H54 (cell line): ENCODE measurements around the gene PLIN3.
"Not testable (repeated sequence)": the region's sequence is repeated elsewhere in the genome, so short reads cannot be mapped to it uniquely, and the experiment has no call there.

Experiments
- DNase-seq: peaks from one replicate; pipeline ENCODE4 v3.0.0; 2011; ENCODE audit warnings: low spot score, mixed read lengths; ENCODE audit not compliant: insufficient read length
- FAIRE-seq: peaks from 3 replicates; lab custom pipeline; 2011; peaks lifted over from hg19 to GRCh38; lab: Jason Lieb, UNC
- POLR2A ChIP-seq: IDR thresholded peaks from 2 replicates; pipeline ENCODE4 v1.6.1; 2011; ENCODE audit warnings: low read depth, mild to moderate bottlenecking, low read length

The PLIN3 gene

DNA sequence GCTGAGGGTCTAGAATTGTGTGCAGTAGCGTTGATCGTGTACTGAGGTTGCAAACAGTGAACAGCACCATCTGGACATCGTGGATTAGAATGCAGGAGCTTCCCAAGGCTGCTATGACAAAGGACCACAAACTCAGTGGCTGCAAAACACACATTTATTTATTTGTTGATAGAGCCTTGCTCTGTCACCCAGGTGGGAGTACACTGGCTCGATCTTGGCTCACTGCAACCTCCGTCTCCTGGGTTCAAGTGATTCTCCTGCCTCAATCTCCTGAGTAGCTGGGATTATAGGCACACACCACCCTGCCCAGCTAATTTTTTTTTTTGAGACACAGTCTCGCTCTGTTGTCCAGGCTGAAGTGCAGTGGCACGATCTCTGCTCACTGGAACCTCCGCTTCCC, 39.5 kb upstream of the PLIN3 start:
- no peak for DNase-seq
- TF ChIP-seq POLR2A = no peak
- no peak for FAIRE-seq

DNA sequence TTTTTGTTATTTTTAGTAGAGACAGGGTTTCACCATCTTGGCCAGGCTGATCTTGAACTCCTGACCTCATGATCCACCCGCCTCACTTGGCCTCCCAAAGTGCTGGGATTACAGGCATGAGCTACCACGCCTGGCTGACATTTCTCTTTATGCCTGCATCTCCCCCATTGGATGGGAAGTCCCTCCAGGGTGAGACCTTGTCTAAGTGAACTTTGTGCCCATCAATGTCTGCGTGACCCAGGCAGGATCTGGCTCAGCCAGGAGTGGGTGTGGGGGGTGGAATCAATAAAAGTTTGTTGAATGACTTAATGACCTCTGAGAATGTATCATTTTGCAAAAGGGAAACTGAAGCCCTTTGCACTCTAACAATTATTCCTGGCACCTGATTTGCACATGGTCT, 37.0 kb upstream of the PLIN3 start:
- no peak for TF ChIP-seq POLR2A
- DNase-seq = no peak
- no peak for FAIRE-seq

DNA sequence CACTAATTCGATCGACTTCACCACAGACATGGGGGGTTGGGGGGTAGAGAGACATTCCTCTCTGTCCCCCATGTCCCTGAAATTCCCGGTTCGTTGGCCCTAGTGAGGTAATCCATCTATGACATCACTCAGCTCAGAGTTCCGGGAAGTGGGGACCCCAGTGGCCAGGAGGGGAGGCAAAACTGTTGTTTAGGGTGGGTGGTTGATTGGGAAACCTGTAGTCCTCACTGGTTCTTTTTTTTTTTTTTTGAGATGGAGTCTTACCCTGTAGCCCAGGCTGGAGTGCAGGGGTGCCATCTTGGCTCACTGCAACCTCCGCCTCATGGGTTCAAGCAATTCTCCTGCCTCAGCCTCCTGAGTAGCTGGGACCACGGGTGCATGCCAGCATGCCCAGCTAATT, 35.3 kb upstream of the PLIN3 start, which contains the start of gene ARRDC5:
TSS of gene ARRDC5 (minus strand) at position 101 of the 400 bp plus-strand sequence. CDS start at position 30, 71 bp downstream.
- DNase-seq (no peak), FAIRE-seq (no peak)
- TF ChIP-seq POLR2A = no peak

DNA sequence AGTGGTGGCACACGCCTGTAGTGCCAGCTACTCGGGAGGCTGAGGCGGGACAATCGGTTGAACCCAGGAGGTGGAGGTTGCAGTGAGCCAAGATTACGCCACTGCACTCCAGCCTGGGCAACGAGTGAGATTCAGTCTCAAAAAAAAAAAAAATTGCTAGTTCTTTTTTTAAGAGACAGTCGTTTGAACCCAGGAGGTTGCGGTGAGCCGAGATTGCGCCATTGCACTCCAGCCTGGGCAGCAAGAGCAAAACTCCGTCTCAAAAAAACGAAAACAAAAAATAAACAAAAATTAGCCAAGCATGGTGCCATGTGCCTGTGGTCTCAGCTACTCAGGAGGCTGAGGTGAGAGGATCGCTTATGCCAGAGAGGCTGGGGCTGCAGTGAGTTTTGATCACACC, 33.4 kb upstream of the PLIN3 start:
- not testable (repeated sequence) for FAIRE-seq, DNase-seq

DNA sequence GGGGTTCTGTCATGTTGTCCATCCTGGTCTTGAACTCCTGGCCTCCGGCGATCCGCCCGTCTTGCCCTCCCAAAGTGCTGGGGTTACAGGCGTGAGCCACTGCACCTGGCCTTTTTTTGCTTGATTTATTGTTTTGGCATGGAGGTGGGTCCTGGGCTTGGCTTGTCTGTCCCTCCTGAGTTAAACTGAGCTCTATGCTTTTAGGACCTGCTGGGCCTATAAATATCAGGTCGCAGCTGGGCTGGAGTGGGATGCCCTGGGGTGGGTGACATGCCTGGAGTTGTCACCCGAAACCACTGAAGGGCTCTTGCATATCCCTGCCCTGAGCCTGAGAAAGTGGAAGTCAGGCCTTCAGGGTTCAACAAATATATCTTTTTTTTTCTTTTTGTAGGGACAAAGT, 29.7 kb upstream of the PLIN3 start:
- DNase-seq (no peak), FAIRE-seq (no peak)
- TF ChIP-seq POLR2A = no peak

DNA sequence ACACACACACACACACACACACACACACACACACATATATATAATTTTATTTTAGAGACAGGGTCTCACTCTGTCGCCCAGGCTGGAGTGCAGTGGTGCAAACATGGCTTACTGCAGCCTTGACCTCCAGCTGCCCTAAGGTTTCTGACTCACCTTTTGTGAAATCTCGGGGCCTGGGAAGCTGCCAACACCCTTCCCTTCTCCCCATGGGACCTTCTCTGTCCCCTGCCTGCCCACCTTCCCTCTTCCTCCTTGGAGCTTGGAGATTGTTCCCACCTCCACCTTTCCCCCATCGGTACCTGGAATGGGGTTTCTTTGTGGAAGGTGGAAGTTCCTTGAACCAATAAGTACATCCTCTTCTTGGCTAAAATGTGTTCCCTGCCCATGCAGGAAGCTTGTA, 28.9 kb upstream of the PLIN3 start:
- no peak for TF ChIP-seq POLR2A
- DNase-seq (peak; percentile 44), FAIRE-seq (peak; percentile 30)

DNA sequence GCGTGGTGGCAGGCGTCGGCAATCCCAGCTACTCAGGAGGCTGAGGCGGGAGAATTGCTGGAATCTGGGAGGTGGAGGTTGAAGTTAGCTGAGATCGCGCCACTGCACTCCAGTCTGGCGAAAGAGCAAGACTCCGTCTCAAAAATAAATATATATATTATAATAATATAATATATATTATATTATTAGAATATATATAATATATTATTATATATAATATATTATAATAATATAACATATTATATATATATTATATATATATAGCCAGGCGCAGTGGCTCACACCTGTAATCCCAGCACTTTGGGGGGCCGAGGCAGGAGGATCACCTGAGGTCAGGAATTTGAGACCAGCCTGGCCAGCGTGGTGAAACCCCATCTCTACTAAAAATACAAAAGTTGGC, 25.5 kb upstream of the PLIN3 start:
- DNase-seq, FAIRE-seq: not testable (repeated sequence)

DNA sequence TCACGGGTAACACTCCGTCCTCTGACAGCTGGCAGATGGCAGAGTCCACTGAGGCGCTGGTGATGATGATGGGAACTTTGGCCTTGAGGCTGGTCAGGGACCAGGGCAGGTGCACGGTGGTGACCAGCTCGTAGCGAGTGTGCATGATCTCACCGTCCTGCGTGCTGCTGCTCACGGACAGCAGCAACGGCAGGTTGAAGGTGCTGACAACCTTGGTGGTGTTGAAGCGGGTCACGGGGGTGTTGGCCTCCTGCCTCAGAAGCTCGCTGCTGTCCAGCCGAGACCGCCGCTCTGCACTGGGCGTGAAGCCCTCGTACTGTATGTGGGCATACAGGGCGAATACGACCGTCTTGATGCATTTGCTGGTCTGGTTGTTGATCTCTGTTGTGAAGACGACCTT, 23.6 kb upstream of the PLIN3 start:
- no peak for TF ChIP-seq POLR2A
- no peak for FAIRE-seq
- DNase-seq = no peak

DNA sequence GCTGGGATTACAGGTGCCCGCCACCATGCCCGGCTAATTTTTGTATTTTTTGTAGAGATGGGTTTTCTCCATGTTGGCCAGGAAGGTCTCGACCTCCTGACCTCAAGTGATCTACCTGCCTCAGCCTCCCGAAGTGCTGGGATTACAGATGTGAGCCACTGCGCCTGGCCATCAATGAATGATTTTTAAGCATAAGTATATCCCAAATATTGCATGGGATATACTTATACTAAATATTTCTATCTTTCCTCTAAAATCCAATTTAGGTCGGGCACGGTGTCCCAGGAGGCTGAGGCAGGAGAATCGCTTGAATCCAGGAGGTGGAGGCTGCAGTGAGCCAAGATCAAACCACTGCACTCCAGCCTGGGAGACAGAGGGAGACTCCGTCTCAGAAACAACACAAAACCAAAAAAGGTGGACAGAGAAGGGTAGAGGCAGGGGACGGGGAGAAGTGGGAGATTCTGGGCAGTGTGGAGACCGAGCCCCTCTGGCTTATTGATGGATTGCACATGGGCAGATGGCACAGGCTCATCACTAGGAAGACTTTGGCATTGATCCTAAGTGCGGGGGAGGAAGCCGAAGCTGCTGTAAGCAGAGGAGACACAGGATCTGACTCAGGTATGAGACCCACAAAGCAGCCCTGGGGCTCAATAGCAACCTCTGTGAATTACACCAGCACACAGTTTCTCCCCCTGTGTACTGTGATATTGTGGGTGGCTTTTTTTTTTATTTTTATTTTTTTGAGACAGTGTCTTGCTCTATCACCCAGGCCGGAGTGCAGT, 21.8 kb upstream of the PLIN3 start:
- no peak for TF ChIP-seq POLR2A
- DNase-seq (peak; percentile 68), FAIRE-seq (peak; percentile 48)

DNA sequence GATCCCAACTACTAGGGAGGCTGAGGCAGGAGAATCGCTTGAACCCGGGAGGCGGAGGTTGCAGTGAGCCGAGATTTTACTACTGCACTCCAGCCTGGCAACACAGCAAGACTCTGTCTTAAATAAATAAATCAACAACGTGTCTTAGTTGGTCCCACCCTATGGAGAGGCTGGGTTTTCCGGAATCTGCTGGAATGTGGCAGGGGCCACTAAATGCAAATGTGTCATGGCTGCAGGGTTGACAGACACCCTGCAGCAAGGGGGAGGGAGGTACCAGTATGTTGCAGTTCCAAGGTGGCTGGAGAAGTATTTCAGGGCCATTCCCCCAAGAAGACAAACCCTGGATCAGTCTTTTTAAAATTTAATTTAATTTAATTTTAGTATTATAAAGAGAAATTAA, 20.3 kb upstream of the PLIN3 start:
- DNase-seq, FAIRE-seq: not testable (repeated sequence)

DNA sequence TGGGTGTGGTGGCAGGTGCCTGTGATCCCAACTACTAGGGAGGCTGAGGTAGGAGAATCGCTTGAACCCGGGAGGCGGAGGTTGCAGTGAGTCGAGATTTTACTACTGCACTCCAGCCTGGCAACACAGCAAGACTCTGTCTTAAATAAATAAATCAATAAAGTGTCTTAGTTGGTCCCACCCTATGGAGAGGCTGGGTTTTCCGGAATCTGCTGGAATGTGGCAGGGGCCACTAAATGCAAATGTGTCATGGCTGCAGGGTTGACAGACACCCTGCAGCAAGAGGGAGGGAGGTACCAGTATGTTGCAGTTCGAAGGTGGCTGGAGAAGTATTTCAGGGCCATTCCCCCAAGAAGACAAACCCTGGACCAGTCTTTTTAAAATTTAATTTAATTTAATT, 17.5 kb upstream of the PLIN3 start:
- FAIRE-seq, DNase-seq: not testable (repeated sequence)

DNA sequence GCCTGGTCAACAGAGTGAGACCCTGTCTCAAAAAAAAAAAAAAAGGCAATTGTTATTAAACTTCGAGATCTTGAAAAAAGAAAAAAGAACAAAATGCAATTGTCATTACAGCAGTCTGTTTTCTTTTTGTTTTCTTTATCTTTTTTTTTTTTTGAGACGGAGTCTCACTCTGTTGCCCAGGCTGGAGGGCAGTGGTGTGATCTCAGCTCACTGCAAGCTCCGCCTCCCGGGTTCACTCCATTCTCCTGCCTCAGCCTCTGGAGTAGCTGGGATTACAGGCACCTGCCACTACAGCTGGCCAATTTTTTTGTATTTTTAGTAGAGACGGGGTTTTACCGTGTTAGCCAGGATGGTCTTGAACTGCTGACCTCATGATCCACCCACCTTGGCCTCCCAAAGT, 15.4 kb upstream of the PLIN3 start:
- DNase-seq, FAIRE-seq: not testable (repeated sequence)

DNA sequence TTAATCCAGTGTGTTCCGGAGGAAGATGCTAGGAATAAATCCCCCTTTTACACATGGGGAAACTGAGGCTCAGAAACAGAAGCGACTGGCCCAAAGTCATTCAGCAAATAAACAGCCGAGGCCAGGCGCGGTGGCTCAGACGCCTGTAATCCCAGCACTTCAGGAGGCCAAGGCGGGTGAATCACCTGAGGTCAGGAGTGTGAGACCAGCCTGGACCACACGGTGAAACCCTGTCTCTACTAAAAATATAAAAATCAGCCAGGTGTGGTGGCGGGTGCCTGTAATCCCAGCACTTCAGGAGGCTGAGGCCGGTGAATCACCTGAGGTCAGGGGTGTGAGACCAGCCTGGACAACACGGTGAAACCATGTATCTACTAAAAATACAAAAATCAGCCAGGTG, 11.6 kb upstream of the PLIN3 start:
- no peak for FAIRE-seq
- TF ChIP-seq POLR2A = no peak
- DNase-seq = no peak

DNA sequence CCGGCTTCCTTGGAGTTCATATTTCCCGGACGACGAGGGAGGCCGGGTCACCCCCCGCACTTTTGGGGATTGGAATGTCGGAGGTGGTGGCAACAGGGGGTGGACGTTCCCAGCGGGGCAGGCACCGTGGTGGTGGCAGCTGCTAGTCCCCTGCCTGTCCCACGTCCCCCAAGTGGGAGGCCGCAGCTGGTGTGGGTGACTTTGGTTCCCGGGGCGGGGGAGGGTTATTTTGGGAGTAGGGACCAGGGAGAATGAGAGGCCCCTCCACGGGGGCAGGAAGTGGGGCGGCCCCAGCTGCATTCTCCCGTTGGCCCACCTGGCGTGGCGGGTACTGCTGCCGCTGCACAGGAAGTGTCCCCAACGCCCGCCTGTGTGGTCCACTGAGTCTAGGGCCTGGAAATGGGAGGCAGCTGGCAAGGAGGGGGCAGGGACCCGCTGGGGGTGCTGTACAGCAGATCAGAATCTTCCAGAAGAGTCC, 11.1 kb upstream of the PLIN3 start:
- FAIRE-seq = no peak
- TF ChIP-seq POLR2A = no peak
- no peak for DNase-seq

DNA sequence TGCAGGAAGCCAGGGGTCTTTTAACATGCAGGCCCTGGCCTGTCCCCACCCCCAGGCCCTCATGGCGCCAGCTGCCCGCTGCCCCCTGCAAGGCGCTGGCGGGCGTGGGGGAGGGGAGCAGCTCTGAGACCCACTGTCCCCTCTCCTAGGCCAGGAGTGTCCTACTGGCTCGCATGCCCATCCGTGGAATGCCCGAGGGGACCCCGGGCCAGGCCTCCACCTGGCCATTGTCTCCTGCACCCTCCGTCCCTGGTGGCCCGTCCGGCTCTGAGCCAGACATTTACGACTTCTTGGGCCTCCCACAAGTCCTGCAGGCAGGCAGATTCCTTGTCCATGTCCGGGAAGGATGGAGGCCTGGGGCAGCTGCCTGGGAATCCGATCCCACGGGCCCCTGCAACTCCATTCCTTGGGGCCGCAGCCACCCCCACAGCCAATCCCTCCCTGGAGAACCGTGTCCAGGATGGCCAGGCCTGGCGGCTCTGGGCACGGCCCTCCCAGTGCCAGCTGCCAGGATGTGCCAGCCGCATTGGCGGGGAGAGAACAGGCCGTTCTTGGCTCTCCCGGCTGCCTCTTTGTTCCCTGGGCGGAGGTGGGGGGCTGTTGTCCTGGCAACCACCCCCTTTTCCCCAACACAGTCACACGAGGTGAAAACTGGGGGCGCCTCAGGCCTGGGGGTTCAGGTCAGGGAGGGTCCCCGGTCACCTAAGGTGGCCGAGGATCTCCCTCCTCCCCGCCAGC, 10.5 kb upstream of the PLIN3 start:
- no peak for DNase-seq
- TF ChIP-seq POLR2A = no peak
- no peak for FAIRE-seq
